Fibroblast of pulmonary artery (primary cell): ENCODE data around the gene HTRA3.

Experiments used
- DNase-seq: peaks from one replicate; pipeline ENCODE4 v3.0.0-alpha.2; 2010; ENCODE audit warnings: low read depth
- H3K4me3 ChIP-seq: replicated peaks from 2 replicates; pipeline ENCODE4 v1.5.1; 2011; ENCODE audit warnings: low read depth, mild to moderate bottlenecking, control low read depth, low read length, moderate library complexity
- TF ChIP-seq, protein P1 (sequence below): IDR thresholded peaks from 2 replicates; pipeline ENCODE4 v1.5.1; 2011; ENCODE audit warnings: mild to moderate bottlenecking, control low read depth, low read length, inconsistent platforms; ENCODE audit errors: missing control alignments

HTRA3 gene

GRCh38 chr4:8265171-8265929 lies 4.2 kb upstream of the HTRA3 start:
- DNase-seq = no peak
- TF ChIP-seq, protein P1, sequence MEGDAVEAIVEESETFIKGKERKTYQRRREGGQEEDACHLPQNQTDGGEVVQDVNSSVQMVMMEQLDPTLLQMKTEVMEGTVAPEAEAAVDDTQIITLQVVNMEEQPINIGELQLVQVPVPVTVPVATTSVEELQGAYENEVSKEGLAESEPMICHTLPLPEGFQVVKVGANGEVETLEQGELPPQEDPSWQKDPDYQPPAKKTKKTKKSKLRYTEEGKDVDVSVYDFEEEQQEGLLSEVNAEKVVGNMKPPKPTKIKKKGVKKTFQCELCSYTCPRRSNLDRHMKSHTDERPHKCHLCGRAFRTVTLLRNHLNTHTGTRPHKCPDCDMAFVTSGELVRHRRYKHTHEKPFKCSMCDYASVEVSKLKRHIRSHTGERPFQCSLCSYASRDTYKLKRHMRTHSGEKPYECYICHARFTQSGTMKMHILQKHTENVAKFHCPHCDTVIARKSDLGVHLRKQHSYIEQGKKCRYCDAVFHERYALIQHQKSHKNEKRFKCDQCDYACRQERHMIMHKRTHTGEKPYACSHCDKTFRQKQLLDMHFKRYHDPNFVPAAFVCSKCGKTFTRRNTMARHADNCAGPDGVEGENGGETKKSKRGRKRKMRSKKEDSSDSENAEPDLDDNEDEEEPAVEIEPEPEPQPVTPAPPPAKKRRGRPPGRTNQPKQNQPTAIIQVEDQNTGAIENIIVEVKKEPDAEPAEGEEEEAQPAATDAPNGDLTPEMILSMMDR = no peak
- no peak overlapping the region for H3K4me3 ChIP-seq

DNA sequence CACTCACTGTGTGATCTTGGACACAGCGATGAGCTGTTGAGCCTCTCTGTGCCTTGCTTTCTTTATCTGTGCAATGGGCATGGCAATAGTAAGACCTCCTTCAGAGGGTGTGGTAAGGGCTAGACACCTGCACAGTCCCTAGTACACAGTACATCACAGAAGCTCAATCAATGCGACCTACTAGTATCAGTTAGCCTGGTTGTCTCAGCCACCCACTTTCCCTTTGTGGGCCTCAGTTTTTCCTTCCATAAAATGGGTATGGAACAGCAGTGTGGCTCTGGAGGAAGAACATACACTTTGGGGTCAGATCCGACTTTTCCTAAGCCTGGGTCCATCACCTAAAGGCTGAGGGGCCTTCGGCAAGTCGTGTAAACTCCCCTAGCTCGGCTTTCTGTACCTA lies 3.5 kb upstream of the HTRA3 start:
- no peak for DNase-seq
- TF ChIP-seq, protein P1 = no peak
- no peak overlapping the region for H3K4me3 ChIP-seq

- DNase-seq = no peak
- TF ChIP-seq, protein P1 = no peak
- no peak overlapping the region for H3K4me3 ChIP-seq
Measured at GRCh38 chr4:8266508-8266907, 3.0 kb upstream of the HTRA3 start.

GRCh38 chr4:8267077-8267476 lies 2.5 kb upstream of the HTRA3 start:
- TF ChIP-seq, protein P1 = peak; percentile 79
- H3K4me3 ChIP-seq = no peak overlapping the region
- DNase-seq = peak; percentile 83

DNA sequence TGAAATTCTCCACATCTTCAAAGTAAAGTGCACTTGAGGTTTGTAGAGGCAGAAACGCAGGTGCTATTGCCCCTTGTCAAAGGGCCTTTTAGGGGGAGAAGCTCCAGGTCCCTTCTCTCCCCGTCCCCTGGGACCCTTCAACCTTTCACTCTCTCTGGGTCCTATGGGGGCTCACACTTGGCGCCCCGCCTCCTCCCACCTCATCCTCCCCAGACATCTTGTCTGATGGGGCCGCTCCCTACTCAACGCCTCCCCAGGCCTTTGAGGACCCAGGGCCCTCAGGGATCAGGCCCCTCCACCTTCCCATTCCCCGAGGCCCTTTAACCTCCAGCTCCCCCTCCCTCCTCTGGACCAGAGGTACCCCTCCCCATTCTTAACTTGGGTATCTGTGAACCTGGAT lies 1.3 kb upstream of the HTRA3 start:
- no peak for DNase-seq
- TF ChIP-seq, protein P1 = no peak
- no peak overlapping the region for H3K4me3 ChIP-seq

GRCh38 chr4:8268901-8269534 lies 536 bp upstream of the HTRA3 start:
- peak overlapping the region; percentile 7 for H3K4me3 ChIP-seq
- DNase-seq = no peak
- TF ChIP-seq, protein P1 = no peak

DNA sequence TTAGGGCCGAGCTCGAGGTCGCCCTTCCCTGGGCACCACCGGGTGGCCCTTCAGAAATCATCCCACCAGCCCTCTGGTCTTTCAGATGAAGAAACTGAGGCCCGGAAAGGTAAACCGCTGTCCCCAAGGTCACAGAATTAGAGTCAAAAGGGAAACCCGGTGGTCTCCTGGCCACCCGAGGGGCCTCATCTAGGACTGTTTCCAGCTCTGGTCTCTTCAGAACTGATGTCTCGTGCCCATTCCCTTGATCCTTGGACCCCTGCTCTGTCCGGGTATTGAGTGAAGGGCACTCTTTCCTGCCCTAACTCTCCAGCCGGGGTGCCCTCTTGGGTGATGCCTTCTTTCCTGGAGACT lies 841 bp downstream of the HTRA3 start:
- TF ChIP-seq, protein P1 = no peak
- H3K4me3 ChIP-seq = peak overlapping the region; percentile 44
- DNase-seq = no peak
